MM.1S (cell line): Measurements from ENCODE around the gene ATP8B3.

Source experiments
- EZH2phosphoT487 ChIP-seq: fragments of 300-600 bp; sonication (generic); IDR thresholded peaks from 2 replicates; pipeline ENCODE4 v1.6.1; 2018; ENCODE audit warnings: antibody characterized with exemption, low read length
- TF ChIP-seq, protein P1 (sequence below): fragments of 300-600 bp; sonication (generic); IDR thresholded peaks from 2 replicates; pipeline ENCODE4 v1.5.1; 2016; ENCODE audit warnings: antibody characterized with exemption, low read length, mixed read lengths

DNA sequence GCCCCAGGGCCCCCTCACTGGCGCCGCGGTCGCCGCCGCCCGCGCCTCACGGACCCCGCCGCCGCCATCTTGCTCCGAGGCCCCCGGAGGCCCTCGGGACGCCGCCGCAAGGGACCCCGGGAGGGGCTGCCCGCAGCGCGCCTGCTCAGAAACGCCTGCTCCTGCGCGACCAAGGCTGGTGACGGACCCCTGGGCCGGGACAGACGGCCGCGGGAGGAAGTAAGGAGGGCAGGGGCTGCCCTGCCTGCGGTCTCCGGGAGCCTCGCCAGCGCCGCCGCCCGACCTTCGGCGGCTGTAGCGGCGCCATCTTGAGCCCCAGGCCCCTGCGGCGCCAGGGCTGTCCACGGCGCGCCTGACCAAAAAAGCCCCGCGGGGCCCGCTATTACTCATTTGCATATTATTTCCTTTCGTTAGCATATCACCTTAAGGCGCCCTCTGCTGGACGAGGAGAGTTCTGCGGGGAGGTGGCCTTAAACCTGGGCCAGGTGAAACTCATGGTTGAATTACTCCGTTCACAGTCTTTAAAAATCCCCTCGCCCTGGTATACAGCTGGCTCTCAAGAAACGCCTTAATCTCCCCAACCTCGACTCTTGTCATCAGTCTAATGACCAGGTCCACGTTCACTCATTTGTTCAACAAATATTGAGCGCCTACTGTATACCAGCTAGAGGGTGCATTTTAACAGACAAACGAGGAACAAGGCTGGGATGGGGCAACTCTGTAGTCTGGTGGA is 36.5 kb upstream of the ATP8B3 start, which contains the start of gene REXO1:
- TF ChIP-seq, protein P1, sequence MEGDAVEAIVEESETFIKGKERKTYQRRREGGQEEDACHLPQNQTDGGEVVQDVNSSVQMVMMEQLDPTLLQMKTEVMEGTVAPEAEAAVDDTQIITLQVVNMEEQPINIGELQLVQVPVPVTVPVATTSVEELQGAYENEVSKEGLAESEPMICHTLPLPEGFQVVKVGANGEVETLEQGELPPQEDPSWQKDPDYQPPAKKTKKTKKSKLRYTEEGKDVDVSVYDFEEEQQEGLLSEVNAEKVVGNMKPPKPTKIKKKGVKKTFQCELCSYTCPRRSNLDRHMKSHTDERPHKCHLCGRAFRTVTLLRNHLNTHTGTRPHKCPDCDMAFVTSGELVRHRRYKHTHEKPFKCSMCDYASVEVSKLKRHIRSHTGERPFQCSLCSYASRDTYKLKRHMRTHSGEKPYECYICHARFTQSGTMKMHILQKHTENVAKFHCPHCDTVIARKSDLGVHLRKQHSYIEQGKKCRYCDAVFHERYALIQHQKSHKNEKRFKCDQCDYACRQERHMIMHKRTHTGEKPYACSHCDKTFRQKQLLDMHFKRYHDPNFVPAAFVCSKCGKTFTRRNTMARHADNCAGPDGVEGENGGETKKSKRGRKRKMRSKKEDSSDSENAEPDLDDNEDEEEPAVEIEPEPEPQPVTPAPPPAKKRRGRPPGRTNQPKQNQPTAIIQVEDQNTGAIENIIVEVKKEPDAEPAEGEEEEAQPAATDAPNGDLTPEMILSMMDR, result peak; percentile 97
- TF ChIP-seq EZH2phosphoT487, result no peak
